ENCODE measurements around the gene GPHN.
"Not testable (repeated sequence)": the region's sequence is repeated elsewhere in the genome, so short reads cannot be mapped to it uniquely, and the experiment has no call there.

GPHN gene

GRCh38 chr14:66815687-66816086 lies 307.7 kb downstream of the GPHN start:
- DNase-seq: no peak

- no peak for DNase-seq
These were observed 316.3 kb downstream of the GPHN start for GRCh38 chr14:66824251-66824650.

GRCh38 chr14:66827182-66827581 lies 319.2 kb downstream of the GPHN start:
- DNase-seq: no peak

- no peak for DNase-seq
These were observed 323.2 kb downstream of the GPHN start for GRCh38 chr14:66831173-66831572.

GRCh38 chr14:66833816-66834215 lies 325.9 kb downstream of the GPHN start:
- DNase-seq: no peak

GRCh38 chr14:66837436-66837835 lies 329.5 kb downstream of the GPHN start:
- not testable (repeated sequence) for DNase-seq

- no peak for DNase-seq
These were observed 335.1 kb downstream of the GPHN start for GRCh38 chr14:66842911-66843512.

- DNase-seq: no peak
These were observed 342.4 kb downstream of the GPHN start for GRCh38 chr14:66850258-66850888.

- no peak for DNase-seq
These were observed 345.4 kb downstream of the GPHN start for GRCh38 chr14:66853311-66853710.

- DNase-seq: no peak
These were observed 349.9 kb downstream of the GPHN start for GRCh38 chr14:66857867-66858266.

GRCh38 chr14:66859063-66859671 lies 351.2 kb downstream of the GPHN start:
- DNase-seq: no peak

- no peak for DNase-seq
These were observed 373.6 kb downstream of the GPHN start for GRCh38 chr14:66881596-66881995.

GRCh38 chr14:66884149-66884548 lies 376.2 kb downstream of the GPHN start:
- no peak for DNase-seq

- no peak for DNase-seq
These were observed 392.8 kb downstream of the GPHN start for GRCh38 chr14:66900719-66901118.

- DNase-seq: no peak
These were observed 402.4 kb downstream of the GPHN start for GRCh38 chr14:66910311-66910840.

- DNase-seq: no peak
These were observed 408.5 kb downstream of the GPHN start for GRCh38 chr14:66916421-66916820.

- DNase-seq: no peak
These were observed 410.6 kb downstream of the GPHN start for GRCh38 chr14:66918527-66918926.

- no peak for DNase-seq
These were observed 412.2 kb downstream of the GPHN start for GRCh38 chr14:66920196-66920595.

GRCh38 chr14:66923251-66923650 lies 415.3 kb downstream of the GPHN start:
- DNase-seq: no peak

GRCh38 chr14:66939409-66939808 lies 431.5 kb downstream of the GPHN start:
- DNase-seq: no peak

- peak in 1 of 5 experiments; percentile 61 for DNase-seq
These were observed 436.9 kb downstream of the GPHN start for GRCh38 chr14:66944872-66945271.

- no peak for DNase-seq
These were observed 447.2 kb downstream of the GPHN start for GRCh38 chr14:66955159-66955558.

GRCh38 chr14:66959437-66960050 lies 451.6 kb downstream of the GPHN start:
- DNase-seq: no peak

GRCh38 chr14:66965831-66966230 lies 457.9 kb downstream of the GPHN start:
- no peak for DNase-seq
